ENCODE measurements around the gene FKBP5.

The FKBP5 gene

DNA sequence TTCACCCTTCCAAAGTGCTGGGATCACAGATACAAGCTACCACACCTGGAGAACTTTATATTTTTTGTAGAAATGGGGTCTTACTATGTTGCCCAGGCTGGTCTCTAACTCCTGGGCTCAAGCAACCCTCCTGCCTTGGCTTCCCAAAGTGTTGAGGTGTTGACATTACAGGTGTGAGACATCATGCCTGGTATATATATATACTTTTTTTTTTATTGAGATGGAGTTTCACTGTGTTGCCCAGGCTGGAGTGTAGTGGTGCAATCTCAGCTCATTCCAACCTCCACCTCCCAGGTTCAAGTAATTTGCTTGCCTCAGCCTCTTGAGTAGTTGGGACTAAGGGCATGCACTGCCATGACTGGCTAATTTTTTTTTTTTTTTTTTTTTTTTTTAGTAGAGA lies 5.4 kb downstream of the FKBP5 start:
- Histone ChIP-seq H3K9me3 (ENCODE audit: insufficient read depth, low read length, severe bottlenecking) (no peaks in the 10 kb centered on the region), H3K27me3 (ENCODE audit: insufficient read depth, low read length, poor library complexity) (peaks cover 43% of the 10 kb centered on the region), H4K20me1 (ENCODE audit: insufficient read depth, low read length) (0 out of 2 replicates have a peak, but pooled peaks cover 2% of the 10 kb centered on the region), H3K4me1 (ENCODE audit: insufficient read depth, low read length) (peaks cover 8% of the 10 kb centered on the region), H3K79me2 (ENCODE audit: insufficient read depth, low read length) (no peaks in the 10 kb centered on the region), H3K9ac (ENCODE audit: low read depth, low read length) (no peak overlapping the region), H3K27ac (ENCODE audit: low read length) (no peak overlapping the region), H3K36me3 (ENCODE audit: insufficient read depth, low read length) (no peaks in the 10 kb centered on the region), H3K4me3 (ENCODE audit: low read depth in 1 of 2, low read length in 2 of 2) (no peak overlapping the region), H3K4me2 (ENCODE audit: insufficient read depth, low read length) (no peak overlapping the region), H2AFZ (ENCODE audit: low read depth, low read length) (no peak overlapping the region)
- no peak for TF ChIP-seq EZH2 (IDR thresholded peaks at IDR 0.05; ENCODE audit: borderline replicate concordance, low read depth, low read length, severe bottlenecking)
- no peak for TF ChIP-seq CTCF (IDR thresholded peaks at IDR 0.05; ENCODE audit: borderline replicate concordance, extremely low read depth, low read length, poor library complexity, severe bottlenecking)
- DNase-seq, result no peak
- no peak for ATAC-seq (ENCODE audit: insufficient read depth, low read depth)

DNA sequence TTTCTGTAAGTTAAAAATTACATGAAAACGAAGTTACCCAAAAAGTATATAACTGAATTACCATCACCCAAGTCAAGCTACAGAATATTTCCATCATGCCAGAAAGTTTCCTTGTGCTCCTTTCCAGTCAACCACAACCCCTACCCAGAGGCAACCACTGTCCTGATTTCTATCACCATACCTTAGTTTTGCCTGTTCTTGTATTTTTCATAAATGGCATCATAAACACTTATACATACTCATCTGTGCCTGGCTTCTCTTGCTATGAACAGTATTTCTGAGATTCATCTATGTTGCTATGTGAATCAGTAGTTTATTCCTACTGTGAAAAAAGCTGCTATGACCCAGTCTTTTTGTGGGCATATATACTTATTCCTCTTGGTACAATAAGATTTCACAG lies 7.4 kb downstream of the FKBP5 start:
- Histone ChIP-seq H3K4me1 (ENCODE audit: insufficient read depth, low read length) (no peaks in the 10 kb centered on the region), H3K36me3 (ENCODE audit: insufficient read depth, low read length) (no peaks in the 10 kb centered on the region), H3K4me2 (ENCODE audit: insufficient read depth, low read length) (no peak overlapping the region), H3K9ac (ENCODE audit: low read depth, low read length) (no peak overlapping the region), H2AFZ (ENCODE audit: low read depth, low read length) (no peak overlapping the region), H3K9me3 (ENCODE audit: insufficient read depth, low read length, severe bottlenecking) (no peaks in the 10 kb centered on the region), H4K20me1 (ENCODE audit: insufficient read depth, low read length) (no peaks in the 10 kb centered on the region), H3K27me3 (ENCODE audit: insufficient read depth, low read length, poor library complexity) (peaks cover 28% of the 10 kb centered on the region), H3K79me2 (ENCODE audit: insufficient read depth, low read length) (no peaks in the 10 kb centered on the region), H3K27ac (ENCODE audit: low read length) (no peak overlapping the region), H3K4me3 (ENCODE audit: low read depth in 1 of 2, low read length in 2 of 2) (no peak overlapping the region)
- TF ChIP-seq EZH2 (IDR thresholded peaks at IDR 0.05; ENCODE audit: borderline replicate concordance, low read depth, low read length, severe bottlenecking) (no peak), CTCF (IDR thresholded peaks at IDR 0.05; ENCODE audit: borderline replicate concordance, extremely low read depth, low read length, poor library complexity, severe bottlenecking) (no peak)
- ATAC-seq (ENCODE audit: insufficient read depth, low read depth) (no peak), DNase-seq (no peak)

DNA sequence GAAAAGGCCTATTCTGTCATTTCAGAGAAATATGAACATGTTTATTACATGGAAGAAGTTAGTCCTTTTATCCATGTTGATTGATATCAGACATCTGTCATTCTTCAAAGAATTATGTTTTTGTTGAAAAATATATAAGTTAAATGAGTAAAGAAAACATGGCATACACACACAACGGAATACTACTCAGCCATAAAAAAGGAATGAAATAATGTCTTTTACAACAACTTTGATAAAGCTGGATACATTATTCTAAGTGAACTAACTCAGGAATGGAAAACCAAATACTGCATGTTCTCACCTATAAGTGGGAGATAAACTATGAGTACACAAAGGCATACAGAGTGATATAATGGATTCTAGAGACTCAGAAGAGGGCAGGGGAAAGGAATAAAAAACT lies 9.3 kb downstream of the FKBP5 start:
- no peak overlapping the region for H3K27ac ChIP-seq (ENCODE audit: low read length)
- H3K9me3 ChIP-seq (ENCODE audit: insufficient read depth, low read length, severe bottlenecking), result no peaks in the 10 kb centered on the region
- ATAC-seq (ENCODE audit: insufficient read depth, low read depth), result no peak
- no peak overlapping the region for H3K9ac ChIP-seq (ENCODE audit: low read depth, low read length)
- H2AFZ ChIP-seq (ENCODE audit: low read depth, low read length), result no peak overlapping the region
- no peaks in the 10 kb centered on the region for H4K20me1 ChIP-seq (ENCODE audit: insufficient read depth, low read length)
- H3K4me1 ChIP-seq (ENCODE audit: insufficient read depth, low read length), result no peaks in the 10 kb centered on the region
- peaks cover 31% of the 10 kb centered on the region for H3K27me3 ChIP-seq (ENCODE audit: insufficient read depth, low read length, poor library complexity)
- H3K4me2 ChIP-seq (ENCODE audit: insufficient read depth, low read length), result no peak overlapping the region
- DNase-seq, result no peak
- H3K4me3 ChIP-seq (ENCODE audit: low read depth in 1 of 2, low read length in 2 of 2), result no peak overlapping the region
- H3K36me3 ChIP-seq (ENCODE audit: insufficient read depth, low read length), result no peaks in the 10 kb centered on the region
- H3K79me2 ChIP-seq (ENCODE audit: insufficient read depth, low read length), result no peaks in the 10 kb centered on the region
- TF ChIP-seq EZH2 (IDR thresholded peaks at IDR 0.05; ENCODE audit: borderline replicate concordance, low read depth, low read length, severe bottlenecking) (no peak), CTCF (IDR thresholded peaks at IDR 0.05; ENCODE audit: borderline replicate concordance, extremely low read depth, low read length, poor library complexity, severe bottlenecking) (no peak)

DNA sequence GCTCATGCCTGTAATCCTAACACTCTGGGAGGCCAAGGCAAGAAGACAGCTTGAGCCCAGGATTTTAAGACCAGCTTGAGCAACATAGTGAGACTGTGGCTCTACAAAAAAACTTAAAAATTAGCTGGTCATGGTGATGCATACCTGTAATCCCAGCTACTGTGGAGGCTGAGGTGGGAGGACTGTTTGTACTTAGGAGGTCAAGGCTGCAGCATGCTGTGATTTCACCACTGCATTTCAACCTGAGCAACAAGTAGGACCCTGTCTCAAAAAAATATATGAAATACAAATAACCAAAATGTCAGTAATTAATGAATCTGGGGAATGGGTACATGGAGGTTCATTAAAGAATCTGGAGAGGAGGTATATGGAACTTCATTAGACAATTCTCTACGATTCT lies 9.9 kb downstream of the FKBP5 start:
- ATAC-seq (ENCODE audit: insufficient read depth, low read depth) (no peak), DNase-seq (no peak)
- H3K27me3 ChIP-seq (ENCODE audit: insufficient read depth, low read length, poor library complexity), result peaks cover 37% of the 10 kb centered on the region
- no peak overlapping the region for H3K9ac ChIP-seq (ENCODE audit: low read depth, low read length)
- no peaks in the 10 kb centered on the region for H4K20me1 ChIP-seq (ENCODE audit: insufficient read depth, low read length)
- H3K9me3 ChIP-seq (ENCODE audit: insufficient read depth, low read length, severe bottlenecking), result no peaks in the 10 kb centered on the region
- H3K4me1 ChIP-seq (ENCODE audit: insufficient read depth, low read length), result no peaks in the 10 kb centered on the region
- H3K36me3 ChIP-seq (ENCODE audit: insufficient read depth, low read length), result no peaks in the 10 kb centered on the region
- TF ChIP-seq CTCF (IDR thresholded peaks at IDR 0.05; ENCODE audit: borderline replicate concordance, extremely low read depth, low read length, poor library complexity, severe bottlenecking) (no peak), EZH2 (IDR thresholded peaks at IDR 0.05; ENCODE audit: borderline replicate concordance, low read depth, low read length, severe bottlenecking) (no peak)
- no peak overlapping the region for H2AFZ ChIP-seq (ENCODE audit: low read depth, low read length)
- no peak overlapping the region for H3K4me3 ChIP-seq (ENCODE audit: low read depth in 1 of 2, low read length in 2 of 2)
- no peak overlapping the region for H3K27ac ChIP-seq (ENCODE audit: low read length)
- H3K79me2 ChIP-seq (ENCODE audit: insufficient read depth, low read length), result no peaks in the 10 kb centered on the region
- no peak overlapping the region for H3K4me2 ChIP-seq (ENCODE audit: insufficient read depth, low read length)

All from DND-41 (cell line).